ENCODE measurements around the gene GLT8D2.
"Not testable (repeated sequence)": the region's sequence is repeated elsewhere in the genome, so short reads cannot be mapped to it uniquely, and the experiment has no call there.

The GLT8D2 gene

GRCh38 chr12:104050436-104050835 is 449 bp upstream of the GLT8D2 start:
- DNase-seq (ENCODE audit: low spot score), result no peak

DNA sequence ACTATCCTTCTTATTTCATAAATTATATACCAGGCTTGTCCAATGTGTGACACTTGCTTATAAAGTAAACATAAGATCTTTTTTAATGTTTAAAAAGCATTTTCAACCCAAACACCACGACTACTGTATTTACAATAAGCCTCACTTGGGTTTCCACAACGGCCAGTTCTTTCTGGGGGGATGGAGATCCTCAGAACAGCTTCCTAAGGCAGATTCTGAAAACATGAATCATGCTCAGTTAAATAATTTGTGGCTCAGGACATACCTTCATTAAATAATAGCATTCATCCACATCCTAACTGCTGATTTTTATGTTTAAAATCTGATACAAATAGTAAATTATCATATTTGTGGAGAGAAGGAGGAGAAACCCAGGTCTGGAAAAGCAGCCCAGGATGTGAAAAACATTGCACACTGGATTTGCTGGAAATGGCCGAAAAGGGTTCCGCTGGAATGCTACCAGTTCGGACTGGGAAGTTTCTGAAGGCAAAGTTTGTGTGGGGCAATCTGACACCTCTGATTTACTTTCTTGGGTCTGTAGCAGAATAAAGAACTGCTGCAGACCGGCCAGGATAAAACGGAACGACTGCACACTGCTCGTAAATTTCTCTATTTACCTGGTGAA is 597 bp downstream of the GLT8D2 start:
- peak; percentile 28 for DNase-seq (ENCODE audit: low spot score)

DNA sequence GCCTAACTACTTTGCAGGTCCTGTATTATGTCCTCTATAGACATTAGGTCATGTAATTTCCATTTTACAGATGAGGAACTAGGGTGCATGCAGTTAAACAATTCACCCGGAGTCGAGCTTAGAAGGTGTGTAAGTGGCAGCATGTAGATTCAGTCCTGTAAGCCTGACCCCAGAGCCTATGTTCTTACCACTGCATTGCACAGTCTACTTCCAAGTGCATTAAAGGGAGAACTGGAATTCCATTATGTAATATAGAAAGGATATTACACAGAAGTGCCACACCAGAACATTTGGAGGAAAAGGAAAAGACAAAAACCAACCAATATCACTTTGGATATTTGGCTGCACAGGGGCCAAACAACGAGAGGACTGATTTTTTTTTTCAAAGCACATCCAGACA is 1.2 kb downstream of the GLT8D2 start:
- no peak for DNase-seq (ENCODE audit: low spot score)

GRCh38 chr12:104048162-104048561 is 1.8 kb downstream of the GLT8D2 start:
- no peak for DNase-seq (ENCODE audit: low spot score)

DNA sequence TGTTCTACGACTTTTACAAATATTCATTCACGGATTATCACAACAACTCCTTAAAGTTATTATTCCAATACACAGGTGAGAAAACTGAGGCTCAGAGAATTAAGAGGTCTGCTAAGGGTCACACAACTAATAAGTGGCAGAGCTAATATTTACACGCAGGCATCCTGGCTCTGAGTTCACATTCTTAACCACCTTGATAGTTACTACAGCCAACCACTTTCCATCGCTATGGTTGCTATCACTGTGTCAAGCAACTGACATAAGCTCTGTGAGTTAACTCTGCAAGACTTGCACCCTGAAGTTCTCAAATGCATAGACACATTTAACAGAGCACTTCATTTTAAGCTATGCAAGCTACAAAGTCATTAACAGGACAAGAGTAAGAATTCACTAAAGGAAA is 3.7 kb downstream of the GLT8D2 start:
- DNase-seq (ENCODE audit: low spot score), result no peak

DNA sequence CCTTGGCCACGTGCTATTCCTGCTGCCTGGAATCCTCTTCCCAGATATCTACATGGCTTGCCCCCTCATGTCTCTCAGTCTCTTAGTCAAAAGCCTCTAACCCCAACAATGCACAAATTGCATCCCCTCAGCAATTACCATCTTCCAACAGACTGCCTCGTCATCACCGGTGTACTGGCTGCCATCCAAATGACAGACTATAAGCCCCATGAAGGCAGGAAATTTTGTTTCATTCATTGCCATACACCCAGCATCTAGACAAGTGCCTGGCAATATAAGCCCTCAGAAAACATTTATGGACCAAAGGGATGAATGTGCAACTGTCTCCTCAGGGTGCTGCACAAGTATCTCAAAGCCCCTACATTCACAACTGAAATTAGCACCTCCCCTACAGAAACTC is 5.8 kb downstream of the GLT8D2 start:
- no peak for DNase-seq (ENCODE audit: low spot score)

- DNase-seq (ENCODE audit: low spot score), result no peak
These were observed 7.4 kb downstream of the GLT8D2 start for GRCh38 chr12:104042580-104042979.

DNA sequence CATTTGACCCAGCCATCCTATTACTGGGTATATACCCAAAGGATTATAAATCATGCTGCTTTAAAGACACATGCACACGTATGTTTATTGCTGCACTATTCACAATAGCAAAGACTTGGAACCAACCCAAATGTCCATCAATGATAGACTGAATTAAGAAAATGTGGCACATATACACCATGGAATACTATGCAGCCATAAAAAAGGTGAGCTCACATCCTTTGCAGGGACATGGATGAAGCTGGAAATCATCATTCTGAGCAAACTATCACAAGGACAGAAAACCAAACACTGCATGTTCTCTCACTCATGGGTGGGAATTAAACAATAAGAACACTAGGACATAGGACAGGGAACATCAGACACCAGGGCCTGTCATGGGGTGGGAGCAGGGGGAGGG is 10.2 kb downstream of the GLT8D2 start:
- not testable (repeated sequence) for DNase-seq (ENCODE audit: low spot score)

- DNase-seq (ENCODE audit: low spot score), result not testable (repeated sequence)
These were observed 13.8 kb downstream of the GLT8D2 start for GRCh38 chr12:104036143-104036542.

DNA sequence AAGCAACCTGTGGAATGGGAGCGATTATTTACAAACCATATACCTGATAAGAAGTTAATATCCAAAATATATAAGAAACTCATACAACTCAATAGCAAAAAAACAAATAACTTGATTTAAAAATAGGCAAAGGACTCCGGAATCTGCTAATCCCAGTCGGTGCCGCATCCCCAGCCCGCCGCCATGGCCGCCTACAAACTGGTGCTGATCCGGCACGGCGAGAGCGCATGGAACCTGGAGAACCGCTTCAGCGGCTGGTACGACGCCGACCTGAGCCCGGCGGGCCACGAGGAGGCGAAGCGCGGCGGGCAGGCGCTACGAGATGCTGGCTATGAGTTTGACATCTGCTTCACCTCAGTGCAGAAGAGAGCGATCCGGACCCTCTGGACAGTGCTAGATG is 19.4 kb downstream of the GLT8D2 start:
- DNase-seq (ENCODE audit: low spot score), result not testable (repeated sequence)

DNA sequence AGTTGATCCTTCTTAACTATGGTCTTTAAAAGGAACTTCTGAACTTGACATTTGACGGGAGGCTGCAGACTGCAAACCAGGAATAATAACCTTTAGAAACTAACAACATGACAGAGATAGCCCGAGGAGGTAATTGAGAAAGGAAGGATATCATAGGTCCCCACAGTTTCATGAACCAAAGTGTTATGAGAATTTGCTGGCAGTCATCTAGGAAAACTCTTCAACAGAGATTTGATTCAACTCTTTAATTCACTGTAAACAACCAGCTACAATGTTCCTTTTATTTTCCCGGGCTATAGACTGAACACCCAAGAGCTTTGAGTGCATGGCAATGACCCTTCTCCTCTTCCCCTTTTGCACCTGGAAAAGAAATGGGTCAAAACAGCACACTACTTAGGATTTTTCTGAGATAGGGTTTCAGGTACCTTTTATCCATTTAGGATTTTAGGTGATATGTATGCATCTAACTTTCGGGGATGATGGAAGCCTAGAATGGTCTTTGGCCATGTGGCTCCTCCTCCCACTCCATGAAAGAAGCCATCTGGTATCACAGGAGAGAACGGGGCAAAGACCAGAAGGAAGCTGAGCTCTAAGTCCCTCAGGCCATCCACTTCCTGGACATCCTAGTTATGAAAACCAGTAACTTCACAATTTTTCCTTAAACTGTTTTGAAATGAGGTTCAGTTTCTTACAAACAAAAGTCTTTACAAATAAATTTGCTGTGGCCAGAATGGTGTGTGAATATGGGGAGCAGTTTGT is 23.0 kb downstream of the GLT8D2 start:
- no peak for DNase-seq (ENCODE audit: low spot score)

DNA sequence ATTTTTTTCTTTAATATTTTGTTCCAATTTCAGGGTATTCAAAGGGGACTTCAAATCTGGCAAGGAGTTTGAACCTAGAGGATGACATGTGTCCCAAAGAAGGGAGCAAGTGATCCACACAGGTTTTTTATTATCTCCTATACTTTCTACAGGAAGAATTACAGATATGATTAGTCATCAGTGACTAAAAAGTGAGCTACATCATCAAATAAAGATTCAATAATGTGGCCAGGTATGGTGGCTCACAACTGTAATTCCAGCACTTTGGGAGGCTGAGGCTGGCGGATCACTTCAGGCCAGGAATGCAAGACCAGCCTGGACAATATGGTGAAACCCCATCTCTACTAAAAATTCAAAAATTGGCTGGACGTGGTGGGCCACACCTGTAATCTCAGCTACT is 24.2 kb downstream of the GLT8D2 start:
- DNase-seq (ENCODE audit: low spot score), result peak; percentile 31

DNA sequence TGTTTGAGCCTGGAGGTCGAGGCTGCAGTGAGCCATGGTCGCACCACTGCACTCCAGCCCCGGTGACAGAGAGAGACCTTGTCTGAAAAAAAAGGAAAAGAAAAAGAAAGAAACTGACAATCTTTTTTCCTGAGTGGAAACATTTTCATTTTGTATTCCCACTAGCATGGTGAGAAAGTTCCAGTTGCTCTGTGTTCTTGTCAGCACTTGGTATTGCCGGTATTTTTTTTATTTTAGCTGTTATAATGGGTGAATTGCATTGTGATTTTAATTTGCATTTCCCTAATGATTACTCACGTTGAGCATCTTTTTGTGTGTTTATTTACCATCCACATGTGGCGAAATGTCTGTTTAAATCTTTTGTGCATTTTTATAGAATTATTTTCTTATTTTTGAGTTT is 25.6 kb downstream of the GLT8D2 start:
- no peak for DNase-seq (ENCODE audit: low spot score)

- no peak for DNase-seq (ENCODE audit: low spot score)
These were observed 26.3 kb downstream of the GLT8D2 start for GRCh38 chr12:104023710-104024109.

- DNase-seq (ENCODE audit: low spot score), result no peak
These were observed 27.2 kb downstream of the GLT8D2 start for GRCh38 chr12:104022786-104023185.

GRCh38 chr12:104021862-104022261 is 28.1 kb downstream of the GLT8D2 start:
- not testable (repeated sequence) for DNase-seq (ENCODE audit: low spot score)

GRCh38 chr12:104012331-104012730 is 37.7 kb downstream of the GLT8D2 start:
- DNase-seq (ENCODE audit: low spot score), result no peak

GRCh38 chr12:104011253-104011652 is 38.7 kb downstream of the GLT8D2 start:
- peak; percentile 80 for DNase-seq (ENCODE audit: low spot score)

- no peak for DNase-seq (ENCODE audit: low spot score)
These were observed 39.3 kb downstream of the GLT8D2 start for GRCh38 chr12:104010606-104011169.

GRCh38 chr12:104010121-104010520 is 39.9 kb downstream of the GLT8D2 start:
- no peak for DNase-seq (ENCODE audit: low spot score)

GRCh38 chr12:104006929-104007328 is 43.1 kb downstream of the GLT8D2 start:
- DNase-seq (ENCODE audit: low spot score), result peak; percentile 84

DNA sequence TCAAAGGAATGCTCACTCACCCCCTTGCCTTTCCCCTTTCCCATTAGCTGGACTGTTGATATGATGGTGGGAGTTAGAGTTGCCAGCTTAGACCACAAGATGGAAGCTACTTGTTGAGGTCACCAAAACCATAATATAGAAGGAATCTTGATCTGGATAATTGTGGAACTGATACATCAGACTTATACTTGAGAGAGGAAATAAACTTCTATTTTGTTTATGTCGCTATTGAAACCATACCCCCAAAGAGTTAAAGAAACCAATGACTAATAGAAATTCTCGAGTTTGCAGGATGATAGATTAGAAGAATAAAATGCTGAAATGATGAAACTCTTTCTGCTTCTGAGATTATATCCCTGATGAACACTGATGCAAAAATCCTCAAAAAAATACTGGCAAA is 46.4 kb downstream of the GLT8D2 start:
- DNase-seq (ENCODE audit: low spot score), result no peak

- no peak for DNase-seq (ENCODE audit: low spot score)
These were observed 47.3 kb downstream of the GLT8D2 start for GRCh38 chr12:104002686-104003085.
